Ishikawa (cell line): ENCODE measurements around the gene GANC.

Experiments
- CEBPB ChIP-seq: IDR thresholded peaks from 2 replicates; pipeline ENCODE4 v1.6.1; 2012
- CREB1 ChIP-seq: IDR thresholded peaks from 2 replicates; pipeline ENCODE4 v1.6.1; 2012; ENCODE audit warnings: low read depth
- EGR1 ChIP-seq: IDR thresholded peaks from 2 replicates; pipeline ENCODE4 v1.6.1; 2012
- EP300 ChIP-seq: IDR thresholded peaks from 2 replicates; pipeline ENCODE4 v1.6.1; 2012; ENCODE audit warnings: borderline replicate concordance
- FOXM1 ChIP-seq: IDR thresholded peaks from 2 replicates; pipeline ENCODE4 v1.6.1; 2012; ENCODE audit warnings: low read depth, borderline replicate concordance
- NFIC ChIP-seq: IDR thresholded peaks from 2 replicates; pipeline ENCODE4 v1.6.1; 2012
- RAD21 ChIP-seq: IDR thresholded peaks from 2 replicates; pipeline ENCODE4 v1.6.1; 2012; ENCODE audit warnings: low read depth
- TAF1 ChIP-seq: IDR thresholded peaks from 2 replicates; pipeline ENCODE4 v1.6.1; 2012; ENCODE audit warnings: low read depth, mild to moderate bottlenecking
- TEAD4 ChIP-seq: IDR thresholded peaks from 2 replicates; pipeline ENCODE4 v1.6.1; 2012
- YY1 ChIP-seq: IDR thresholded peaks from 2 replicates; pipeline ENCODE4 v1.6.1; 2012; ENCODE audit warnings: low read depth
- ZBTB7A ChIP-seq: IDR thresholded peaks from 2 replicates; pipeline ENCODE4 v1.6.1; 2012; ENCODE audit warnings: low read depth
- TF ChIP-seq, protein P1 (sequence below): IDR thresholded peaks from 2 replicates; pipeline ENCODE4 v1.6.1; 2012; ENCODE audit warnings: low read depth, mild to moderate bottlenecking
- TF ChIP-seq, protein P2 (sequence below): IDR thresholded peaks from 2 replicates; pipeline ENCODE4 v1.6.1; 2012

DNA sequence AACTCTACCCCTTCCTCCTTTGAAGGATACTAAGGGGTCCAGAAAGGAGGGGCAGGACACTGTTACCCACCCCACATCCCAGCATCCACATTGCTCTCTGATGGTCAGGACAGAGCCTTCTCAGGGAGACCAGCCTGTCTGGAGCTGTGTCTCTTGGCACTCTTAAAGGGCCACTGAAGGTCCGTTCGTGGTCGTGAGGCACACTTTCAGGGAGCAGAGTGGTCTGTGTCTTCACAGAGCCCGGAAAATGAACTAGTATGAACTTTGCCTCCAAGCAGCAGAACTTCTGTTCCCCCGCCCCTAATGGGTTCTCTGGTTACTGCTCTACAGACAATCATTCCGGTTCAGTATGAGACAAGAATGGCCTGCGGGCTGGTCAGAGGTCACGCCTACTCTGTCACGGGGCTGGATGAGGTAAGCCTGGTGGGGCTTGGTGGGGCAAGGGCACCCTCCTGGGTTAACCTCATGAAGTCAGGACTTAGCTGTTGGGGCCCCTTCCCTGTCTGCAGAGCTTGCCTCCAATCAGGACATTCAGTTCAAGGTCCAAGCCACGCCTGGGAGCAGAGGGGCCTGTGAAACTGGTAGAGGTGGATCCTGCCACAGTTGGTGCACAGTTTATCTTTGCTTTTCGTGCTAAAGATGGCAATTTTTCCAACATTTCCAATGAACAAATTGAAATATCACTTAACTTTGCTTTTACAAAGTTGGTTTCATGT, 119.5 kb downstream of the GANC start:
- no peak for TF ChIP-seq CEBPB
- no peak for TF ChIP-seq ZBTB7A
- no peak for TF ChIP-seq NFIC
- no peak for TF ChIP-seq FOXM1
- no peak for TF ChIP-seq RAD21
- TF ChIP-seq, protein P1, sequence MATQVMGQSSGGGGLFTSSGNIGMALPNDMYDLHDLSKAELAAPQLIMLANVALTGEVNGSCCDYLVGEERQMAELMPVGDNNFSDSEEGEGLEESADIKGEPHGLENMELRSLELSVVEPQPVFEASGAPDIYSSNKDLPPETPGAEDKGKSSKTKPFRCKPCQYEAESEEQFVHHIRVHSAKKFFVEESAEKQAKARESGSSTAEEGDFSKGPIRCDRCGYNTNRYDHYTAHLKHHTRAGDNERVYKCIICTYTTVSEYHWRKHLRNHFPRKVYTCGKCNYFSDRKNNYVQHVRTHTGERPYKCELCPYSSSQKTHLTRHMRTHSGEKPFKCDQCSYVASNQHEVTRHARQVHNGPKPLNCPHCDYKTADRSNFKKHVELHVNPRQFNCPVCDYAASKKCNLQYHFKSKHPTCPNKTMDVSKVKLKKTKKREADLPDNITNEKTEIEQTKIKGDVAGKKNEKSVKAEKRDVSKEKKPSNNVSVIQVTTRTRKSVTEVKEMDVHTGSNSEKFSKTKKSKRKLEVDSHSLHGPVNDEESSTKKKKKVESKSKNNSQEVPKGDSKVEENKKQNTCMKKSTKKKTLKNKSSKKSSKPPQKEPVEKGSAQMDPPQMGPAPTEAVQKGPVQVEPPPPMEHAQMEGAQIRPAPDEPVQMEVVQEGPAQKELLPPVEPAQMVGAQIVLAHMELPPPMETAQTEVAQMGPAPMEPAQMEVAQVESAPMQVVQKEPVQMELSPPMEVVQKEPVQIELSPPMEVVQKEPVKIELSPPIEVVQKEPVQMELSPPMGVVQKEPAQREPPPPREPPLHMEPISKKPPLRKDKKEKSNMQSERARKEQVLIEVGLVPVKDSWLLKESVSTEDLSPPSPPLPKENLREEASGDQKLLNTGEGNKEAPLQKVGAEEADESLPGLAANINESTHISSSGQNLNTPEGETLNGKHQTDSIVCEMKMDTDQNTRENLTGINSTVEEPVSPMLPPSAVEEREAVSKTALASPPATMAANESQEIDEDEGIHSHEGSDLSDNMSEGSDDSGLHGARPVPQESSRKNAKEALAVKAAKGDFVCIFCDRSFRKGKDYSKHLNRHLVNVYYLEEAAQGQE, result no peak
- no peak for TF ChIP-seq EP300
- TF ChIP-seq, protein P2, sequence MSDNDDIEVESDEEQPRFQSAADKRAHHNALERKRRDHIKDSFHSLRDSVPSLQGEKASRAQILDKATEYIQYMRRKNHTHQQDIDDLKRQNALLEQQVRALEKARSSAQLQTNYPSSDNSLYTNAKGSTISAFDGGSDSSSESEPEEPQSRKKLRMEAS, result no peak
- no peak for TF ChIP-seq CREB1
- TF ChIP-seq TEAD4, result no peak
- no peak for TF ChIP-seq YY1
- no peak for TF ChIP-seq TAF1
- no peak for TF ChIP-seq EGR1
